Measurements from ENCODE around the gene SDHD.

DNA sequence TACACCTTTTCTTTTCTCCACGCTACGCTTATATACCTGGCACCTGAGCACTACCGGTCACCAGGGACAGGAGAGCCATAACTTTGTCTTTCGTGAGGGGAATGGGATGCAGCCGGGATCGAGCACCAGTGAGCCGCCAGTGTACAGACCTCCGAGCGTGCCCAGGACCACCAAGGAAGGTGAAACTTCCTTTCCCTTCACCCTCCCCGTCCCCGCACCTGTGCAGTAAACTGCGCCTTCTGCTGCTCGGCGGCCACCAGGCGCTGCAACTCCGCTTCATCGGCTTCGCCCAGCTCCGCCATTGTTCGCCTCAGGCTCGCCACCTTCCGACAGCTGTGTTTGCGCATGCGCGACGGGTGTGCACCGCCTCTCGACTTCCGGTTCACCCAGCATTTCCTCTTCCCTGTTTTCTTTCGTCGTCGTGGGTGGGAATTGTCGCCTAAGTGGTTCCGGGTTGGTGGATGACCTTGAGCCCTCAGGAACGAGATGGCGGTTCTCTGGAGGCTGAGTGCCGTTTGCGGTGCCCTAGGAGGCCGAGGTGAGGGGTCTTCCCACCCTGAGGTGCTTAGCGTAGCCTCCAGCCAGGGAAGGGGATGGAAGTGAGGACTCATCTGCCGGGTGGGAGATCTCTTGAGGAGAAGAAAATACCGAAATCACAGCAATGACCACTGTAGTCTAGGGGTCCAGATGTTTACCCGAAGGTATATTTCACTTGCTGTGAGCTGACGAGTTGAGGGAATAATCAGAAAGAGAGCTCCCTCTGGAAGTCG is at the start of gene SDHD, which contains the start of gene TIMM8B:
- TF ChIP-seq POLR2A (IDR thresholded peaks at IDR 0.05; ENCODE audit: low read length) (peak; percentile 93), GATA1 (IDR thresholded peaks at IDR 0.05; ENCODE audit: low read depth, low read length) (no peak)

All from erythroblast (primary cell).